GM23338 (cell line): ENCODE measurements around the gene KISS1R. TPM values are rescaled to one million over a fixed set of nuclear protein-coding genes. Genes with fewer than 3 reads are reported as not detected.

Experiments used
- ATAC-seq: fragments of 200-7000 bp; cut with Tn5 transposase; 3 replicates; pipeline ENCODE4 v1.9.1; 2020
- DNase-seq: peaks from one replicate; pipeline ENCODE4 v3.0.0-alpha.2; 2015; ENCODE audit warnings: low spot score
- H2AFZ ChIP-seq: fragments of 200-600 bp; sonication (generic); 2 replicates; pipeline ENCODE4 v1.8.0; 2016; ENCODE audit warnings: antibody characterized with exemption, mild to moderate bottlenecking, moderate library complexity
- H3F3A ChIP-seq: fragments of 200-600 bp; sonication (generic); replicated peaks from 2 replicates; pipeline ENCODE4 v1.8.0; 2017; ENCODE audit warnings: antibody characterized with exemption, mixed run types, low read depth
- H3K27ac ChIP-seq: fragments of 200-600 bp; sonication (generic); 2 replicates; pipeline ENCODE4 v1.6.1; 2016; ENCODE audit warnings: low read depth
- H3K27me3 ChIP-seq: fragments of 200-600 bp; sonication (generic); 2 replicates; pipeline ENCODE4 v1.8.0; 2016; ENCODE audit warnings: mild to moderate bottlenecking, mixed run types, moderate library complexity; ENCODE audit not compliant: insufficient read depth
- H3K36me3 ChIP-seq: fragments of 200-600 bp; sonication (generic); 2 replicates; pipeline ENCODE4 v1.8.0; 2016; ENCODE audit warnings: mild to moderate bottlenecking; ENCODE audit not compliant: insufficient read depth
- H3K4me1 ChIP-seq: fragments of 200-600 bp; sonication (generic); 2 replicates; pipeline ENCODE4 v1.8.0; 2016; ENCODE audit warnings: mild to moderate bottlenecking, moderate library complexity; ENCODE audit not compliant: insufficient read depth
- H3K4me2 ChIP-seq: fragments of 200-600 bp; sonication (generic); 2 replicates; pipeline ENCODE4 v1.7.1; 2017; ENCODE audit warnings: mixed run types
- H3K4me3 ChIP-seq: fragments of 200-600 bp; sonication (generic); 2 replicates; pipeline ENCODE4 v1.6.1; 2016; ENCODE audit warnings: mixed run types
- H3K79me2 ChIP-seq: fragments of 200-600 bp; sonication (generic); replicated peaks from 2 replicates; pipeline ENCODE4 v1.8.0; 2017; ENCODE audit warnings: mild to moderate bottlenecking; ENCODE audit not compliant: insufficient read depth
- H3K9me2 ChIP-seq: fragments of 200-600 bp; sonication (generic); 2 replicates; pipeline ENCODE4 v1.8.0; 2017; ENCODE audit not compliant: insufficient read depth
- H4K20me1 ChIP-seq: fragments of 200-600 bp; sonication (generic); replicated peaks from 2 replicates; pipeline ENCODE4 v1.8.0; 2017; ENCODE audit warnings: mild to moderate bottlenecking; ENCODE audit not compliant: insufficient read depth
- H3K27ac Mint-ChIP-seq: 2 replicates; pipeline ENCODE4 v1.8.0; 2020; ENCODE audit warnings: inconsistent platforms, mild to moderate bottlenecking, moderate library complexity, mixed read lengths
- H3K27me3 Mint-ChIP-seq: 3 replicates; pipeline ENCODE4 v1.8.0; 2022; ENCODE audit warnings: low read depth, mild to moderate bottlenecking, moderate library complexity, mixed read lengths, inconsistent platforms; ENCODE audit not compliant: insufficient read depth, poor library complexity
- H3K36me3 Mint-ChIP-seq: 3 replicates; pipeline ENCODE4 v1.8.0; 2021; ENCODE audit warnings: low read depth, mild to moderate bottlenecking, inconsistent platforms, moderate library complexity, mixed read lengths
- H3K4me1 Mint-ChIP-seq: 3 replicates; pipeline ENCODE4 v1.8.0; 2020; ENCODE audit warnings: mild to moderate bottlenecking, inconsistent platforms, mixed read lengths
- H3K4me3 Mint-ChIP-seq: 3 replicates; pipeline ENCODE4 v1.8.0; 2021; ENCODE audit warnings: moderate library complexity, mild to moderate bottlenecking, inconsistent platforms, mixed read lengths
- H3K9me3 Mint-ChIP-seq: 3 replicates; pipeline ENCODE4 v1.8.0; 2020; ENCODE audit warnings: moderate library complexity, mild to moderate bottlenecking, inconsistent platforms, mixed read lengths
- CTCF ChIP-seq, 2 experiments: fragments of 200-600 bp in 1 of 2; sonication (generic) in 1 of 2; conservative IDR thresholded peaks; 2 replicates each; pipeline versions ENCODE4 v1.5.1 to v1.6.1; 2016 to 2017; ENCODE audit warnings: antibody characterized with exemption in 2 of 2, low read depth in 2 of 2, mild to moderate bottlenecking in 2 of 2, moderate library complexity in 1 of 2
- ETS1 ChIP-seq: IDR thresholded peaks from 2 replicates; pipeline ENCODE4 v1.6.1; 2016; ENCODE audit warnings: antibody characterized with exemption
- JUNB ChIP-seq: IDR thresholded peaks from one replicate; pipeline ENCODE4 v1.6.1; 2016; ENCODE audit warnings: antibody characterized with exemption; ENCODE audit not compliant: unreplicated experiment
- NANOG ChIP-seq: IDR thresholded peaks from 2 replicates; pipeline ENCODE4 v1.6.1; 2016; ENCODE audit warnings: antibody characterized with exemption, borderline replicate concordance
- POLR2AphosphoS5 ChIP-seq: IDR thresholded peaks from 2 replicates; pipeline ENCODE4 v1.6.1; 2016; ENCODE audit warnings: antibody characterized with exemption, low read depth
- STAT1 ChIP-seq: IDR thresholded peaks from one replicate; pipeline ENCODE4 v1.6.1; 2016; ENCODE audit warnings: antibody characterized with exemption; ENCODE audit not compliant: unreplicated experiment
- ZNF331 ChIP-seq: fragments of 250-450 bp; sonication (Bioruptor Pico); IDR thresholded peaks from 2 replicates; pipeline ENCODE4 v1.5.0; 2020; ENCODE audit warnings: low read depth, mild to moderate bottlenecking, moderate library complexity
- ZNF462 ChIP-seq: fragments of 250-450 bp; sonication (Bioruptor Pico); IDR thresholded peaks from 2 replicates; pipeline ENCODE4 v1.5.0; 2020; ENCODE audit warnings: mild to moderate bottlenecking, moderate library complexity
- polyA plus RNA-seq: library from polyadenylated mRNA; unstranded; fragments of >200 nt; fragmentation: Nextera tagmentation; extraction: Ambion mirVana; gene quantifications from 2 replicates; pipeline ENCODE4 v1.2.1, GENCODE V29; 2016
- total RNA-seq: library from RNA; depleted of rRNA; stranded (reverse); fragments of >200 nt; shearing (Covaris generic); gene quantifications from 2 replicates; pipeline ENCODE4 v1.2.3, GENCODE V29; 2014

KISS1R gene
- total and polyA plus RNA-seq, 2 experiments from 2014 or later: 0.78 to 4.0 TPM

- TF ChIP-seq ETS1: no peak
- TF ChIP-seq POLR2AphosphoS5: no peak
- no peak for TF ChIP-seq STAT1
Measured at GRCh38 chr19:929203-929890, 12.2 kb downstream of the KISS1R start (continued).

- no peak overlapping the region for H3K27ac ChIP-seq
- no peak overlapping the region for H2AFZ ChIP-seq
- H3F3A ChIP-seq: peaks cover 10% of the 10 kb centered on the region; the same call in 1 of the 2 replicates
- no peak for ATAC-seq
- H3K79me2 ChIP-seq: peaks cover 61% of the 10 kb centered on the region
- H3K4me1 ChIP-seq: peaks cover 20% of the 10 kb centered on the region
- H3K4me2 ChIP-seq: no peak overlapping the region
- Mint-ChIP-seq H3K27me3 (peaks cover 6% of the 10 kb centered on the region), H3K4me1 (peaks cover 13% of the 10 kb centered on the region; the same call in 1 of the 3 replicates), H3K27ac (no peak overlapping the region), H3K36me3 (peaks cover 21% of the 10 kb centered on the region; the same call in 2 of the 3 replicates), H3K9me3 (no peaks in the 10 kb centered on the region; the same call in 2 of the 3 replicates), H3K4me3 (no peak overlapping the region; the same call in 2 of the 3 replicates)
- no peaks in the 10 kb centered on the region; the same call in 1 of the 2 replicates for H3K36me3 ChIP-seq
- H3K4me3 ChIP-seq: no peak overlapping the region
- H3K27me3 ChIP-seq: no peaks in the 10 kb centered on the region
- DNase-seq: no peak
- H4K20me1 ChIP-seq: peaks cover 8% of the 10 kb centered on the region
- TF ChIP-seq ZNF331: no peak
- TF ChIP-seq NANOG: no peak
- TF ChIP-seq CTCF (conservative IDR thresholded peaks at IDR 0.05; ENCODE audit: low read depth in 2 of 2): no peak
- TF ChIP-seq POLR2AphosphoS5: no peak
- TF ChIP-seq STAT1: no peak
- no peak for TF ChIP-seq JUNB
- TF ChIP-seq ZNF462 (CRISPR knock-in tag): no peak
- H3K9me2 ChIP-seq: no peaks in the 10 kb centered on the region
Measured at GRCh38 chr19:929891-930258, 12.7 kb downstream of the KISS1R start.
